H1 (cell line): ENCODE results near the gene RLN1. TPM values are rescaled to one million over a fixed set of nuclear protein-coding genes. Genes with fewer than 3 reads are reported as not detected.

Experiments used
- CTCF ChIA-PET: fragments of 300-600 bp; sonication (Branson Sonifier 250); formaldehyde crosslinking; loops from one replicate; lab custom pipeline; 2021; ENCODE audit not compliant: partially characterized antibody; lab: Charles Lee
- POLR2A ChIA-PET: fragments of 300-600 bp; sonication (Branson Sonifier 250); formaldehyde crosslinking; loops from one replicate; lab custom pipeline; 2021; ENCODE audit warnings: inconsistent platforms; ENCODE audit not compliant: partially characterized antibody; lab: Charles Lee
- DNase-seq, 2 experiments: peaks; one replicate each; pipeline versions ENCODE4 v3.0.0 to v3.0.0-alpha.2; 2010 to 2022; ENCODE audit warnings: low spot score in 2 of 2, low read depth in 1 of 2, mixed read lengths in 1 of 2
- FAIRE-seq: peaks from 2 replicates; lab custom pipeline; 2011; peaks lifted over from hg19 to GRCh38; lab: Jason Lieb, UNC
- H2AFZ ChIP-seq: 2 replicates; pipeline ENCODE4 v1.8.1; 2012; ENCODE audit warnings: low read length, inconsistent platforms
- H2AK5ac ChIP-seq: 2 replicates; pipeline ENCODE4 v1.6.1; 2013; ENCODE audit warnings: low read depth, low read length
- H2BK120ac ChIP-seq: replicated peaks from 2 replicates; pipeline ENCODE3; 2013; ENCODE audit warnings: low read depth, low read length, inconsistent platforms
- H2BK12ac ChIP-seq: 2 replicates; pipeline ENCODE4 v1.6.1; 2013; ENCODE audit warnings: low read depth, low read length
- H2BK15ac ChIP-seq: 2 replicates; pipeline ENCODE4 v1.6.1; 2013; ENCODE audit warnings: low read length
- H2BK20ac ChIP-seq: 2 replicates; pipeline ENCODE4 v1.6.1; 2013; ENCODE audit warnings: low read length
- H2BK5ac ChIP-seq: 2 replicates; pipeline ENCODE4 v1.6.1; 2013; ENCODE audit warnings: low read depth, low read length
- H3K14ac ChIP-seq: 2 replicates; pipeline ENCODE4 v1.6.1; 2013; ENCODE audit warnings: inconsistent platforms; ENCODE audit not compliant: insufficient read length
- H3K18ac ChIP-seq: 2 replicates; pipeline ENCODE4 v1.6.1; 2013; ENCODE audit warnings: low read length; ENCODE audit errors: extremely low read depth
- H3K23ac ChIP-seq: 2 replicates; pipeline ENCODE4 v1.6.1; 2013; ENCODE audit warnings: inconsistent platforms; ENCODE audit not compliant: insufficient read length
- H3K23me2 ChIP-seq: 2 replicates; pipeline ENCODE4 v1.6.1; 2013; ENCODE audit warnings: low read depth, low read length
- H3K27ac ChIP-seq: 2 replicates; pipeline ENCODE4 v1.6.1; 2011; ENCODE audit warnings: low read depth, low read length, inconsistent platforms
- H3K27me3 ChIP-seq, 4 experiments: replicated peaks in 1 of 4; 1 replicate in 1 of 4; 2 replicates in 3 of 4; pipeline versions ENCODE4 v1.6.1 to v1.8.1; 2011 to 2013; ENCODE audit warnings: low read length in 3 of 4, mild to moderate bottlenecking in 3 of 4, inconsistent platforms in 2 of 4, mixed read lengths in 2 of 4, moderate library complexity in 1 of 4; ENCODE audit not compliant: control insufficient read depth in 3 of 4, insufficient read depth in 3 of 4; ENCODE audit errors: extremely low read depth in 1 of 4
- H3K36me3 ChIP-seq, 4 experiments: 2 replicates each; pipeline versions ENCODE4 v1.6.1 to v1.8.1; 2011 to 2013; ENCODE audit warnings: mild to moderate bottlenecking in 4 of 4, low read length in 3 of 4, moderate library complexity in 2 of 4, control low read depth in 1 of 4, inconsistent platforms in 1 of 4; ENCODE audit not compliant: insufficient read depth in 4 of 4, control insufficient read depth in 2 of 4
- H3K4ac ChIP-seq: replicated peaks from 2 replicates; pipeline ENCODE3; 2013; ENCODE audit warnings: low read length, low read depth, mixed read lengths, inconsistent platforms; ENCODE audit not compliant: insufficient read length
- H3K4me1 ChIP-seq, 4 experiments: replicated peaks in 1 of 4; 1 replicate in 1 of 4; 2 replicates in 3 of 4; pipeline versions ENCODE4 v1.6.1 to v1.8.1; 2011 to 2013; ENCODE audit warnings: low read length in 3 of 4, inconsistent platforms in 2 of 4, mixed read lengths in 1 of 4; ENCODE audit not compliant: insufficient read depth in 4 of 4, control insufficient read depth in 3 of 4
- H3K4me2 ChIP-seq, 2 experiments: 2 replicates each; pipeline versions ENCODE4 v1.6.1 to v1.8.1; 2011 to 2013; ENCODE audit warnings: low read depth in 2 of 2, low read length in 2 of 2, control low read depth in 1 of 2, inconsistent platforms in 1 of 2, mild to moderate bottlenecking in 1 of 2; ENCODE audit not compliant: insufficient read depth in 1 of 2
- H3K4me3 ChIP-seq, 4 experiments: fragments of 200-600, 300-600 bp in 1 of 4; sonication (generic), shearing (Covaris generic), sonication (Bioruptor Twin) in 1 of 4; 2 replicates each; pipeline versions ENCODE4 v1.5.1 to v1.8.1; 2011 to 2016; ENCODE audit warnings: low read length in 4 of 4, low read depth in 3 of 4, control low read depth in 2 of 4, inconsistent platforms in 2 of 4, mild to moderate bottlenecking in 2 of 4, mixed read lengths in 1 of 4, moderate library complexity in 1 of 4; ENCODE audit not compliant: insufficient read depth in 2 of 4; ENCODE audit errors: extremely low read depth in 1 of 4
- H3K56ac ChIP-seq: replicated peaks from 2 replicates; pipeline ENCODE3; 2013; ENCODE audit warnings: low read depth, mild to moderate bottlenecking, mixed read lengths, low read length, inconsistent platforms; ENCODE audit not compliant: insufficient read length
- H3K79me1 ChIP-seq: 2 replicates; pipeline ENCODE4 v1.6.1; 2013; ENCODE audit warnings: low read depth, low read length, control low read depth
- H3K79me2 ChIP-seq, 2 experiments: 2 replicates each; pipeline versions ENCODE4 v1.6.1 to v1.8.1; 2012 to 2013; ENCODE audit warnings: low read length in 2 of 2, mild to moderate bottlenecking in 2 of 2, inconsistent platforms in 1 of 2; ENCODE audit not compliant: insufficient read depth in 2 of 2, control insufficient read depth in 1 of 2
- H3K9ac ChIP-seq, 4 experiments: replicated peaks in 1 of 4; 1 replicate in 1 of 4; 2 replicates in 3 of 4; pipeline versions ENCODE4 v1.6.1 to v1.8.1; 2011 to 2013; ENCODE audit warnings: low read depth in 3 of 4, low read length in 3 of 4, control low read depth in 2 of 4, mild to moderate bottlenecking in 2 of 4, moderate library complexity in 2 of 4, inconsistent platforms in 1 of 4; ENCODE audit errors: extremely low read depth in 1 of 4
- H3K9me3 ChIP-seq, 2 experiments: 2 replicates each; pipeline versions ENCODE4 v1.6.1 to v1.8.1; 2012 to 2013; ENCODE audit warnings: mild to moderate bottlenecking in 2 of 2, moderate library complexity in 2 of 2, control low read depth in 1 of 2, inconsistent platforms in 1 of 2, low read depth in 1 of 2, low read length in 1 of 2, mixed read lengths in 1 of 2; ENCODE audit not compliant: insufficient read depth in 2 of 2
- H4K20me1 ChIP-seq, 2 experiments: replicated peaks in 1 of 2; 2 replicates each; pipeline versions ENCODE3 to v1.8.1; 2011 to 2013; ENCODE audit warnings: inconsistent platforms in 2 of 2, low read length in 2 of 2, mild to moderate bottlenecking in 1 of 2; ENCODE audit not compliant: insufficient read depth in 2 of 2, control insufficient read depth in 1 of 2
- H4K5ac ChIP-seq: 2 replicates; pipeline ENCODE4 v1.6.1; 2013; ENCODE audit warnings: low read length, low read depth, mixed read lengths, inconsistent platforms; ENCODE audit not compliant: insufficient read length
- H4K8ac ChIP-seq: 2 replicates; pipeline ENCODE4 v1.8.0; 2013; ENCODE audit warnings: mild to moderate bottlenecking, moderate library complexity, low read length, inconsistent platforms; ENCODE audit not compliant: insufficient read depth; ENCODE audit errors: extremely low read depth
- H4K91ac ChIP-seq: replicated peaks from 2 replicates; pipeline ENCODE3; 2013; ENCODE audit warnings: low read length, mixed read lengths, inconsistent platforms; ENCODE audit not compliant: insufficient read length
- BRCA1 ChIP-seq: IDR thresholded peaks from 2 replicates; pipeline ENCODE4 v1.6.1; 2012; ENCODE audit warnings: low read depth, low read length, improper control_type of control experiment
- CBX5 ChIP-seq: fragments of 300-800, 300-1000 bp; sonication (generic); IDR thresholded peaks from 2 replicates; pipeline ENCODE4 v1.7.1; 2016; ENCODE audit warnings: antibody characterized with exemption, low read length, low read depth
- CHD1 ChIP-seq: IDR thresholded peaks from 2 replicates; pipeline ENCODE4 v1.6.1; 2012; ENCODE audit warnings: low read depth, low read length, improper control_type of control experiment
- EP300 ChIP-seq, 2 experiments: IDR thresholded peaks; 1 replicate in 1 of 2; 2 replicates in 1 of 2; pipeline ENCODE4 v1.6.1; 2011 to 2012; ENCODE audit warnings: low read depth in 2 of 2, low read length in 2 of 2, mild to moderate bottlenecking in 2 of 2, borderline replicate concordance in 1 of 2, inconsistent platforms in 1 of 2, moderate library complexity in 1 of 2
- NANOG ChIP-seq: IDR thresholded peaks from 2 replicates; pipeline ENCODE4 v1.6.1; 2011; ENCODE audit warnings: low read length, low read depth, mild to moderate bottlenecking, inconsistent platforms; ENCODE audit not compliant: insufficient read depth, poor library complexity, severe bottlenecking
- POLR2A ChIP-seq, 2 experiments: IDR thresholded peaks; 1 replicate in 1 of 2; 2 replicates in 1 of 2; pipeline ENCODE4 v1.6.1; 2011; ENCODE audit warnings: low read depth in 2 of 2, low read length in 2 of 2, mild to moderate bottlenecking in 2 of 2; ENCODE audit errors: control extremely low read depth in 1 of 2
- POU5F1 ChIP-seq: IDR thresholded peaks from 2 replicates; pipeline ENCODE4 v1.6.1; 2011; ENCODE audit warnings: low read depth, mild to moderate bottlenecking, low read length, moderate library complexity
- RAD21 ChIP-seq, 2 experiments: IDR thresholded peaks in 1 of 2; conservative IDR thresholded peaks in 1 of 2; 2 replicates each; pipeline ENCODE4 v1.6.1; 2011; ENCODE audit warnings: low read depth in 2 of 2, low read length in 2 of 2, improper control_type of control experiment in 1 of 2, inconsistent platforms in 1 of 2, mild to moderate bottlenecking in 1 of 2, moderate library complexity in 1 of 2
- RXRA ChIP-seq: IDR thresholded peaks from 2 replicates; pipeline ENCODE4 v1.6.1; 2011; ENCODE audit warnings: low read depth, mild to moderate bottlenecking, low read length, moderate library complexity; ENCODE audit not compliant: insufficient read depth
- SP1 ChIP-seq: IDR thresholded peaks from 2 replicates; pipeline ENCODE4 v1.6.1; 2011; ENCODE audit warnings: low read depth, low read length
- SP4 ChIP-seq: IDR thresholded peaks from 2 replicates; pipeline ENCODE4 v1.6.1; 2012; ENCODE audit warnings: low read length, inconsistent platforms
- WGBS, 2 experiments: shearing (Covaris generic) in 1 of 2; methylation state at CpG; one replicate each; pipeline versions ENCODE4 v1.1.6 to v1.1.7; 2013 to 2015; ENCODE audit warnings: low lambda C conversion rate in 2 of 2, mixed read lengths in 2 of 2, inconsistent platforms in 1 of 2, low coverage in 1 of 2, missing lambda C conversion rate in 1 of 2; ENCODE audit not compliant: insufficient replicate concordance in 2 of 2, insufficient coverage in 1 of 2, insufficient read length in 1 of 2; ENCODE audit errors: extremely low coverage in 1 of 2, missing lambda C conversion rate in 1 of 2; 5-methylcytosine and 5-hydroxymethylcytosine counted together
- polyA plus RNA-seq, 7 experiments: library from polyadenylated mRNA; depleted of rRNA in 3 of 7; stranded (reverse) in 5 of 7; unstranded in 2 of 7; fragments of >200 nt in 5 of 7; fragments of 200-250 nt in 2 of 7; gene quantifications; 1 replicate in 5 of 7; 2 replicates in 1 of 7; 4 replicates in 1 of 7; pipeline versions ENCODE4 v1.2.1 to v1.2.3, GENCODE V29; 2011 to 2013; ENCODE audit warnings: missing spikeins in 2 of 7, mixed read lengths in 2 of 7
- total RNA-seq: library from RNA; stranded (reverse); fragmentation: NEBNext Ultra II Directional; extraction: Animal tissue kit (Norgen Biotek cat#: 25700); gene quantifications from 2 replicates; pipeline ENCODE4 v1.2.1, GENCODE V29; 2021
- TF ChIP-seq, protein P1 (sequence below): IDR thresholded peaks from 2 replicates; pipeline ENCODE4 v1.6.1; 2012; ENCODE audit warnings: low read length, inconsistent platforms

Gene RLN1
- total and polyA plus RNA-seq, 2 of the 8 experiments (the other 6 are each of a cell fraction or from before 2014, with no cell fraction given) = 0.51 to 0.80 TPM

DNA sequence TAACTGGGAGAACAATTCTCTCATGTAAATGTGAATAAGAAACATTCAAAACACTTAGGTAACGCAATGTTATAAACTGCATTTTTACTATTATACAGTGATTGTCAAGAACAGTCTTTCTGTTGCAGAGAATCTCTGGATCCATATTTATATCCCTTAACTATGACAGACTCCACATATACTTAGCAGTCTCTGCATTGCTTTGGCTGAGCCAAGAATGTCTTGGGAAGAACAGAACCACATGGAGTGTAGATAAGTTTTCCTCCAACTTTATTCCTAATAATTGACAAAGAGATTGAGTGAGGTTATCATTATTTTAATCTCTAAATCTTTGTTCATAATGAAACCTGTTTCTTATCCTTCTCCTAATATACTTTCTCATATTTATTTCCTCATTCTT is 15.6 kb upstream of the RLN1 start:
- Histone ChIP-seq H3K23ac (no peak overlapping the region), H3K56ac (no peak overlapping the region), H4K8ac (no peak overlapping the region), H4K20me1 (no peaks in the 10 kb centered on the region), H3K9me3 (no peaks in the 10 kb centered on the region), H3K23me2 (no peaks in the 10 kb centered on the region; the same call in 1 of the 2 replicates), H3K79me1 (no peaks in the 10 kb centered on the region), H2BK120ac (no peak overlapping the region)
- no peak for DNase-seq
- 95% methylated on average over 1 of the region's 1 CpG; no CpG with 5 or more reads in 1 of the 2 experiments for WGBS, 2 experiments
- POLR2A ChIA-PET = no interaction called here
- TF ChIP-seq, protein P1, sequence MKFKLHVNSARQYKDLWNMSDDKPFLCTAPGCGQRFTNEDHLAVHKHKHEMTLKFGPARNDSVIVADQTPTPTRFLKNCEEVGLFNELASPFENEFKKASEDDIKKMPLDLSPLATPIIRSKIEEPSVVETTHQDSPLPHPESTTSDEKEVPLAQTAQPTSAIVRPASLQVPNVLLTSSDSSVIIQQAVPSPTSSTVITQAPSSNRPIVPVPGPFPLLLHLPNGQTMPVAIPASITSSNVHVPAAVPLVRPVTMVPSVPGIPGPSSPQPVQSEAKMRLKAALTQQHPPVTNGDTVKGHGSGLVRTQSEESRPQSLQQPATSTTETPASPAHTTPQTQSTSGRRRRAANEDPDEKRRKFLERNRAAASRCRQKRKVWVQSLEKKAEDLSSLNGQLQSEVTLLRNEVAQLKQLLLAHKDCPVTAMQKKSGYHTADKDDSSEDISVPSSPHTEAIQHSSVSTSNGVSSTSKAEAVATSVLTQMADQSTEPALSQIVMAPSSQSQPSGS = no peak
- TF ChIP-seq BRCA1 (no peak), NANOG (no peak), RXRA (no peak), CBX5 (no peak), SP4 (no peak), EP300 (IDR thresholded peaks at IDR 0.05; ENCODE audit: borderline replicate concordance in 1 of 2, low read depth in 2 of 2, low read length in 2 of 2) (no peak), POLR2A (IDR thresholded peaks at IDR 0.05; ENCODE audit: control extremely low read depth in 1 of 2, low read depth in 2 of 2, low read length in 2 of 2) (no peak), POU5F1 (no peak), CHD1 (no peak), RAD21 (IDR thresholded peaks at IDR 0.05 in 1 of 2, conservative IDR thresholded peaks at IDR 0.05 in 1 of 2; ENCODE audit: low read depth in 2 of 2, low read length in 2 of 2) (no peak), SP1 (no peak)
- TF ChIP-seq, all 59 proteins: peak for 0
- Histone ChIP-seq H2AFZ (no peak overlapping the region), H3K9ac (no peak overlapping the region), H3K79me2 (no peaks in the 10 kb centered on the region), H2BK20ac (no peak overlapping the region), H3K27ac (no peak overlapping the region), H3K4ac (no peak overlapping the region), H4K91ac (no peak overlapping the region), H3K4me3 (no peak overlapping the region), H2AK5ac (no peak overlapping the region), H2BK5ac (no peak overlapping the region), H4K5ac (no peak overlapping the region), H3K14ac (no peak overlapping the region), H3K36me3 (no peaks in the 10 kb centered on the region; a peak in 1 of 8 replicates), H3K18ac (no peak overlapping the region), H3K4me1 (no peaks in the 10 kb centered on the region), H2BK12ac (no peak overlapping the region), H2BK15ac (no peak overlapping the region), H3K27me3 (no peaks in the 10 kb centered on the region), H3K4me2 (no peak overlapping the region)
- CTCF ChIA-PET = no interaction called here
- FAIRE-seq = no peak
